HG03159 (cell line): ENCODE measurements around the gene CHMP6.

Experiments
- ATAC-seq: cut with Tn5 transposase; IDR thresholded peaks from one replicate; pipeline ENCODE4 v1.9.1; 2021; ENCODE audit warnings: mild to moderate bottlenecking, moderate library complexity; ENCODE audit not compliant: unreplicated experiment

CHMP6 gene

GRCh38 chr17:81042606-81043005 lies 51.0 kb downstream of the CHMP6 start:
- ATAC-seq = no peak

GRCh38 chr17:81043319-81043724 lies 51.7 kb downstream of the CHMP6 start:
- no peak for ATAC-seq

- ATAC-seq = no peak
Observed at GRCh38 chr17:81043725-81044427, 52.2 kb downstream of the CHMP6 start.

GRCh38 chr17:81044428-81044763 lies 52.8 kb downstream of the CHMP6 start:
- no peak for ATAC-seq

- ATAC-seq = no peak
Observed at GRCh38 chr17:81044764-81045589, 53.3 kb downstream of the CHMP6 start.

DNA sequence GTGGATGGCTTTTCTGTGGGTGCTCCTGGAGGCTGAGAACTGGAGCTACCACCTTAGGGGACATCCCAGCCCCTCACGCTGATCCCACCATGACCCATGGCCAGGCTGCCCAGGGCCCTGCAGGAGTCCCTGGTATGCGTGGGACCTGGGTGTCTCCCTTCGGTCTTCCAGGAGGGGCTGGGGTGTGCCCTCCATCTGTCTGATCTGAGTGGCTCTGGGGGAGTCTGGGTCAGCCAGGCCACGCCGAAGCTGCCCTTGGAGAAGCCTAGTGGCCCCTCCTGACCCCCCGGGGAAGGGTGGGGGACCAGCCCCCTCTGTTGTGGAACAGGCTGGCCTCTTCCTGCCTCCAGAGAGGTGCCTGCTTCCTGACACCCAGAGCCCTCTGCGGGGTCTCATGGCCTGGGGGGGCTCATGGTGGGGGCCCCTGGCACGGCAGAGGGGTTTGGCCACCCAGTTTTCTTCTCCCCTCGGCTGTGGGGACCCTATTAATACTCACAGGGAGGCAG lies 54.0 kb downstream of the CHMP6 start:
- ATAC-seq = no peak

- no peak for ATAC-seq
Observed at GRCh38 chr17:81046132-81046769, 54.6 kb downstream of the CHMP6 start.

GRCh38 chr17:81046770-81047359 lies 55.2 kb downstream of the CHMP6 start:
- ATAC-seq = no peak

DNA sequence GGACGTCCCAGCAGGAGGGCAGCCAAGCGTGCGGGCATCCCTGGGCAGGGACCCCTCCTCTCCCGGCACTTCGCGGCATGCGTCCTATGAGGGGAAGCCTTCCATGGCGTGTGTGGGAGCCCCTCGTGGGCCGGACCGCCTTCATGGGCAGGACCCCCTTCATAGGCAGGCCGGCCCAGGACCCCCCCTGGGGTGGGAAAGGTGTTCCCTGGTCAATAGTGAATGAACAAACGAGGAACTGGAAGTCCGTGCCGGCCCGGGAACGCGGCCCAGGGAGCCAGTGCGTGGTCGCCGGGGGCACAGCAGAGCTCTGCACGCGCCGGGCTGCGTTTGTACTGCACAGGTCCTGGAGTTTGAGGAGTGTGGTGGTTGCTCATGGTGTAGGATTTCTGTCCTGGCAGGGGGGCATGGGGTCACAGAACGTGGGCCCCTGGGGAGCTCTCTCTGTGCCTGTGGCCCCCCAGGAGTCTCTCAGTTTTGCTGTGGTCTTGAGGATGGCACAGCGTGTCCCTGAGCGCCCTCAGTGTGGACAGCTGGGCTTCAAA lies 57.3 kb downstream of the CHMP6 start:
- no peak for ATAC-seq

DNA sequence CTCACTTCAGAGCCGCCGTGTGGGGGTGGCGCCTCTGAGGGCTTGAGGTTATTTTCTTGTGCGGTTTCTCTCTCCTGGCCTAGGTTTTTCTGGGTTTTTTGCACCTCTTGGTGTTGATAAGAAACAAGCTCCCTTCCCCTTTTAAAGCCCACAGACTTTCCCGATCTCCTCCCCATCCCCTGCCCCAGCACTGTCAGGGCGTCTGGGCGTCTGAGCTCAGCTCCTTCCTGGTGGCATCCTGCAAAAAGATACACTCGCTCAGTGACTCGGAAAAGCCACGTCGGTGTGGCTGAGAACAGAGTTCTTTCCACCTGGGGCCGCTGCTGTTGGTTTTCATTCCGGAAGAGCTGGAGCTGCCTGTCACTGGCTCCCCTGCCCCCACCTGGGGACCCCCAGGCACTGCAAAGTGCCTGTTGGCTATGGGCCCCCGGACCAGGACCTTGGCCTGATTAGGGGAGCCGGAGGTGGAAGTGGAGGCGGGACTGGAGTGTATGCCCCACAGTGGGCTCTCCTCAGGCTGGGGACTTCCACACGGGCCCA lies 57.8 kb downstream of the CHMP6 start:
- ATAC-seq = no peak
